Measurements from ENCODE around the gene TMEM178A.

DNA sequence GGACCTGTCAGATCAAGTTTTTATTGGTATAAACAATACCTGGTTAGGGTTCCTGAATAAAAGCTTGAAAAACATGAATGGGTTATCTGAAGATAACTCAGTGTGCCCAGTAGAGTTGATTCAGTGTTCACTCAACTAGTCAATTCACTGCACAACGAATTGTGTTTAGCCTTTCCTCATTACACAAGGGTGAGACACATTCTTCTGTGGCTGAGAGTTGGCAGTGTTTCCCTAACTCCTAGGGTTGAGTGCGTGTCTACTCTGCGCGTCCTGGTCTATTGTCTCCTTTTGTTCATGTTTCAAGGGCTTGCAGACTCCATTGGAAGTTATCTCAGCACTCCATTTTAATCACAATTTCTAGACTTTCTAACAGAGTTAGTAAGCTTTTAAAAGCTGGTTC lies 32.8 kb upstream of the TMEM178A start:
- no peak for TF ChIP-seq EZH2phosphoT487 (IDR thresholded peaks at IDR 0.05; ENCODE audit: borderline replicate concordance, low read depth, low read length)
- TF ChIP-seq, protein P1, sequence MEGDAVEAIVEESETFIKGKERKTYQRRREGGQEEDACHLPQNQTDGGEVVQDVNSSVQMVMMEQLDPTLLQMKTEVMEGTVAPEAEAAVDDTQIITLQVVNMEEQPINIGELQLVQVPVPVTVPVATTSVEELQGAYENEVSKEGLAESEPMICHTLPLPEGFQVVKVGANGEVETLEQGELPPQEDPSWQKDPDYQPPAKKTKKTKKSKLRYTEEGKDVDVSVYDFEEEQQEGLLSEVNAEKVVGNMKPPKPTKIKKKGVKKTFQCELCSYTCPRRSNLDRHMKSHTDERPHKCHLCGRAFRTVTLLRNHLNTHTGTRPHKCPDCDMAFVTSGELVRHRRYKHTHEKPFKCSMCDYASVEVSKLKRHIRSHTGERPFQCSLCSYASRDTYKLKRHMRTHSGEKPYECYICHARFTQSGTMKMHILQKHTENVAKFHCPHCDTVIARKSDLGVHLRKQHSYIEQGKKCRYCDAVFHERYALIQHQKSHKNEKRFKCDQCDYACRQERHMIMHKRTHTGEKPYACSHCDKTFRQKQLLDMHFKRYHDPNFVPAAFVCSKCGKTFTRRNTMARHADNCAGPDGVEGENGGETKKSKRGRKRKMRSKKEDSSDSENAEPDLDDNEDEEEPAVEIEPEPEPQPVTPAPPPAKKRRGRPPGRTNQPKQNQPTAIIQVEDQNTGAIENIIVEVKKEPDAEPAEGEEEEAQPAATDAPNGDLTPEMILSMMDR (conservative IDR thresholded peaks at IDR 0.05; ENCODE audit: low read length): no peak
